Measurements from ENCODE around the gene BANF2. TPM values are rescaled to one million over a fixed set of nuclear protein-coding genes. Genes with fewer than 3 reads are reported as not detected.
A peak's percentile ranks its signal among the peaks of the same experiment; 100 is the strongest.

The BANF2 gene
- total RNA-seq, 1 experiment from 2014 or later, result not detected

DNA sequence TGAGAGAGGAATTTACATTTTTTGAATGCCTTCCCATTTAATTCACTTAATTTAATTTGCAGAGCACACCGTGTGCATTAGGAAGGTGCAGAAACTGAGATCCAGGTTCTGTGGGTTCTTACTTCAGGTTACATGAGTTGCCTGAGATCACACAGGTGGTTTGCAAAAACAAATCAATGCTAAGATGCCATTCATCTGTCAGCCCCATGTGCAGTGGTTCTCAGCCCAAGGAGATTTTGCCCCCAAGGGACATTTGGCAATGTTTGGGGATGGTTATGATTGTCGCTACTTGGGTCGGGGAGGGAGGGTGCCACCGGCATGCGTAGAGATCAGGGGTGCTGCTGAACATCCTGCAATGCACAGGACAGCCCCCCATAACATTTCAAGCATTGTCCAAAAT lies 34.6 kb downstream of the BANF2 start:
- no peak for DNase-seq (ENCODE audit: low spot score)

DNA sequence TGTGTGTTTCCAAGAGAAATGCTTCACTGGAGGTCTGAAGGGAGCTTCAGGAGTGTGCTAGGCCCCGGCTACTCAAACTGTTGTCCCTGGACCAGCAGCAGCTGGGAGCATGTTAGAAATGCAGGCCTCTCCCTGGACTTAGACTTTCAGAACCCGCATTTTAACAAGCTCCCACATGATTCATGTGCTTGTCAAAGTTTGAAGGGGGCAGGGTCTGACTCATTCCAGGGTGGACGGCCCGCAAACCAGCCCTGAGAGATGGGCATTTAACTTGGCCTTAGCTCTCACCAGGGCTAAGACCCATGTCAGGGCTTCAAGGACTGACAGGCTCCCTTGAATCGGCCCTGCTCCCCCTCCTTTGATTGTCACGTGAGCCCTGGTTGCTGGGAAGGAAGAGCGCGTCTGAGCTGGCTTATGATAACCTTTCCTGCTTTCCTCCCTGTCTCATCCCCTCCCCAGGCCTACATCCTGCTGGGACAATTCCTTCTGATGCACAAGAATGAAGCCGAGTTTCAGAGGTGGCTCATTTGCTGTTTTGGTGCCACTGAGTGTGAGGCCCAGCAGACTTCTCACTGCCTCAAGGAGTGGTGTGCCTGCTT lies 35.5 kb downstream of the BANF2 start:
- DNase-seq (ENCODE audit: low spot score), result no peak

- no peak for DNase-seq (ENCODE audit: low spot score)
These were observed 36.3 kb downstream of the BANF2 start for GRCh38 chr20:17735959-17736621.

DNA sequence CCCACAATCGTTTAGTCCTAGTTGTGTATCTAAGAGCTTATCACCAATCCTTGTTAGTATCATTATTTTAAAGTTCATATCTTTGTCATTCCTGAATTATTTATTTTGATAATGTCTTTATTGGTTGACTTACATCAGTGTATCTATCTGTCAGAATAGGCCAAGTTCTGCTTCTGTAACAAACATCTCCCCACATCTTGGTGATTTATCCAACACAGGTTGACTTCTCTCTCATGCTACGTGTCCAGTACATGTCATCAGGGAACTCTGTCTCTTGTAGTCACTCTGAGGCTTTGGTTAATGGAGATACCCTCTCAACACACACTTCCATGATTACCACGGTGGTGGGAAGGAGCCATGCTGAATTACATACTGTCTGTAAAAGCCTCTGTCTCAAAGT lies 38.4 kb downstream of the BANF2 start:
- DNase-seq (ENCODE audit: low spot score), result no peak

DNA sequence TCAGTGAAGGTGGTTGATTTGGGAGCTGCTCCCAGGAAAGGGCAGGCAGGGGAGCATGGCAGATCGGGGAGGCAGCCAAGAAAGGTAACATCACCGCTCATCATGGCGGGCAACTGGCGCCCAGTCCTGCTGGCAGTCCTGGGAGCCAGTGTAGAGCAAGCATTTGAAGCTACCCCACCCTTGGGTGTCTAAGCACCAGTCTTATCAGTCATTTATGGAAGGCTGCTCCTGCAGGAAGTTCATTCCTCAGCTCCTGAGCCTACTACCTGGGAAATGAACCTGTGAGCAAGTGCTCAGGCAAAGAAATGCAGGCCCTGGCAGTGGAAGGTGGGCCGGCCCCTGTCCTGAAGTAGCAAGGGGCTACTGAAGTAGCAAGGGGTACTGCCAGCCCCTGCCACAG lies 41.5 kb downstream of the BANF2 start:
- DNase-seq (ENCODE audit: low spot score), result no peak

DNA sequence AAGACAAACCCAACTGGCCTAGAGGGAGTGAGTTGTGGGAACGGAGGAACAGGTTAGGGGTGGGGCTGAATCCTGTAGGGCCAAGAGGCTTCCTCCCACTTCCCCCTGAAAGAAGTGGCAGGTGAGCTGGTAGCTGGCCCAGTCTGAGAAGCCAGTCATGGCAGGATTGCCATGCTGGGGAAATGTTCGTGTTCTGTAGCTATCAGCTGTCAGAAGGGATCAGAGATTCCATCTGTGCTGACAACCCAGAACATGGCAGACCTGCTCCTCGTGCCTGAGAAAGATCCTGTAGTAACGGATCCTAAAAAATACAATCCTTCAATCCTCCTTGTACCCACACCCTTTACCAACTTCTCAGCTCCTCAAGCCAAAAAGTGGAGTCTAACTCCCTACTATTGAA lies 43.0 kb downstream of the BANF2 start:
- no peak for DNase-seq (ENCODE audit: low spot score)

GRCh38 chr20:17743677-17744076 lies 43.9 kb downstream of the BANF2 start:
- DNase-seq (ENCODE audit: low spot score), result no peak

GRCh38 chr20:17747431-17747846 lies 47.7 kb downstream of the BANF2 start:
- no peak for DNase-seq (ENCODE audit: low spot score)

GRCh38 chr20:17748279-17748678 lies 48.5 kb downstream of the BANF2 start:
- DNase-seq (ENCODE audit: low spot score), result no peak

GRCh38 chr20:17749626-17749977 lies 49.8 kb downstream of the BANF2 start:
- DNase-seq (ENCODE audit: low spot score), result no peak

- no peak for DNase-seq (ENCODE audit: low spot score)
These were observed 50.4 kb downstream of the BANF2 start for GRCh38 chr20:17749978-17750721.

DNA sequence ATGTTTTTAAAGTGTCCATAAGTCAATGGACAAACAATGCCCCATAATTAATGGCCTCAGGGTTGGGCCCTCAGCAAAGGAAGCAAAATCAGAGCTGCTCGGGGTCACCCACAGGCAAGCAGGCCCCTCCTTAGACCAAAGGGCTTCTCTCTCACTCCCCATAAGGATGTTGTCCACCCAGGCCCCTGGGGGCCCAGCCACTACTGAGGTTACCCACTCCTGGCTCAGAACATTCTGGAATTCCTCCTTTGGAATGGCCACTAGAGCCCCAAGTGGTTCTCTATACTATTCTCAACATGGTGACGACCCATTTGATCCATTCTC lies 50.9 kb downstream of the BANF2 start:
- no peak for DNase-seq (ENCODE audit: low spot score)

- DNase-seq (ENCODE audit: low spot score), result no peak
These were observed 51.9 kb downstream of the BANF2 start for GRCh38 chr20:17751640-17752039.

- no peak for DNase-seq (ENCODE audit: low spot score)
These were observed 52.7 kb downstream of the BANF2 start for GRCh38 chr20:17752459-17752858.

- DNase-seq (ENCODE audit: low spot score), result no peak
These were observed 53.8 kb downstream of the BANF2 start for GRCh38 chr20:17753516-17753915.

GRCh38 chr20:17756529-17756928 lies 56.8 kb downstream of the BANF2 start:
- DNase-seq (ENCODE audit: low spot score), result no peak

GRCh38 chr20:17757496-17757895 lies 57.7 kb downstream of the BANF2 start:
- DNase-seq (ENCODE audit: low spot score), result no peak

DNA sequence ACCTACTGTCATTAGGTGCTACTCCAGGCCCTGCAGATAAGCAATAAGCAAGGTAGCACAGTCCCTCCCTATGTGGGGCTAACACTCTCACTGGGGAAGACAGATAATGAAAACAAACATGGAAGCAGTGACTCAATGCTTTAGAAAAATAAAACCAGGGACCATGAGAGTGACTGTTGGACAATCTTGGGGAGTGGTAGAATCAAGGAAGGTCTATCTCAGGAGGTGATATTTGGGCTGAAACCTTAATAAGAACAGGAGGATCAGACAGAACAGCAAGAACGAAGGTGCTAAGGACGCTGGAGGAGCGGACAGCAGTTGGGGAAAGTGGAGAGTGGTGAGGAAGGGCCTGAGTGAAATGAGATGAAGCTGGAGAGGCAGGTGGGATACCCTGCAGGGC lies 58.2 kb downstream of the BANF2 start:
- no peak for DNase-seq (ENCODE audit: low spot score)

- no peak for DNase-seq (ENCODE audit: low spot score)
These were observed 58.7 kb downstream of the BANF2 start for GRCh38 chr20:17758512-17758911.

DNA sequence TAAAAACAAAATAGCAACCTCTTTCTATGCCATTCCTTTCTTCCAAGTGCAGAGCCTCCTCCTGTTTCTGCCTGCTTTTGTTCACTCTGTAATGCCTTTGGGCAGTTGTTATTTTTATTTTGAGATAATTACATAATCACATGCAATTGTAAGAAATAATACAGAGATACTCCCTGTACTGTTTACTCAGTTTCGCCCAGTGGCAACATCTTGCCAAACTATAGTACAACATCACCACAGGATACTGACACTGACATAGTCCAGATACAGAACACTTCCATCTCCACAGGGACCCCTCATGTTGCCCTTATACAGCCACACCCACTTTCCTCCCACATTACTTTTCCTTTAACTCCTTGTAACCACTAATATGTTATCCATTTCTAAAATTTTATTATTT lies 59.7 kb downstream of the BANF2 start:
- no peak for DNase-seq (ENCODE audit: low spot score)

DNA sequence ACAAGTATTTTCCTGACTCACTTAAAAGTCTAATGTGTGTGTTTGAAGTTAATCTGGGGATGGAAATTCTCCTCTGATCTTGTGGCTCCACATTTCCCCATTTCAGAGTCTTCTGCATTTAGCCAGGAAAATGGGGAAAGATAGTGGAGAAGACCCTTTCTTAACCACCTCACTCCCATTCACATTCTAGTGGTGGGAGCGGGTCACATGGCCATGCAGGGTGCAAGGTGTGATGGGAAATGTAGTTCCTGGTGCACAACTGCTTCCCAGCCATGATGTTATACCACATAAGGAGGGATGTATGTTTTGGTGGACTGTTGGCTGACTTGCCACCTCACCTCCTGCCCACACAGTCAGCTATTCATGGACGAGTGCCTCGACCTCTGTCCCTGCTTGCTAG lies 61.8 kb downstream of the BANF2 start:
- DNase-seq (ENCODE audit: low spot score), result no peak

DNA sequence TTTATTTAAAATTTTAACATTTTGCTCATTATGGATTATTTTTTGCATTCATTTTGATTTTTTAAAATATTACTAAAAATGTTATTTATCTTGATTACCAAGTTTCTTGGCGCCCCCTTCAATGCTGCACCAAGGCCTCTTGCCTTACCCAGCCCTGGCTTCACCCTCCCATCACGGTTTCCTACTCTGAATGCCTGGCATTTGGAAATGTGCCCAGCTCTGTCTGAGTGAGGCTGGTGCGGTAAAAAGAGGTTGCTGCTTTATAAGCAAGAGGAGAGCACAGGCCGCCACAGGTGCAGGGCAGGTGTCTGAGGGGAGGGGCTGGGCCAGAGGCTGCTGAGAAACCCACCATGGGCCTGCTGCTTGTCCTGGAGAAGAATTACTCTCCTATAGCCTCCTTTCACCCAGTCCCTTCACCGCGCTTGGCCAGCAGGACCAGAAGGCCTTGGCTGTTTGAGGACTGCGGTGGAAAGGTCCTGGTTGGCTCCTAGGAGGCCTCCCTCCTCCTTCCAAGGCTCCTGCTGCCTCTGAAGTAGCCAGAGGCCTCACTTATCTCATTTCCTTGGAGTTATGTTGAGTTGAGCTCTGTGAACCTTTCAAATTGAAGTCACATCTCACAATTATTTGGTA lies 62.6 kb downstream of the BANF2 start:
- DNase-seq (ENCODE audit: low spot score), result peak; percentile 13
